Measurements from ENCODE around the gene CCDC86.

GRCh38 chr11:60871378-60872061 lies 29.6 kb downstream of the CCDC86 start:
- no peak for TF ChIP-seq EP300 (IDR thresholded peaks at IDR 0.05; ENCODE audit: low read length)
- no peak for TF ChIP-seq POLR2A (conservative IDR thresholded peaks at IDR 0.05)
- TF ChIP-seq CEBPB (tag; IDR thresholded peaks at IDR 0.05), result no peak
- no peak for TF ChIP-seq MXD1 (CRISPR knock-in tag; IDR thresholded peaks at IDR 0.05; ENCODE audit: borderline replicate concordance, poor library complexity, severe bottlenecking)
- no peak for TF ChIP-seq ZFP1 (CRISPR knock-in tag; IDR thresholded peaks at IDR 0.05)
- TF ChIP-seq HSF4 (CRISPR knock-in tag; IDR thresholded peaks at IDR 0.05; ENCODE audit: borderline replicate concordance), result no peak
- TF ChIP-seq TFE3 (CRISPR knock-in tag; IDR thresholded peaks at IDR 0.05), result no peak
